GM10266 (cell line): ENCODE data around the gene SLCO1C1.

Experiments
- DNase-seq: peaks from one replicate; pipeline ENCODE4 v3.0.0; 2012; ENCODE audit errors: extremely low spot score
- TF ChIP-seq, protein P1 (sequence below): IDR thresholded peaks from 2 replicates; pipeline ENCODE4 v1.5.1; 2012; ENCODE audit warnings: mild to moderate bottlenecking, low read depth; ENCODE audit not compliant: control insufficient read depth, insufficient read depth; ENCODE audit errors: missing control alignments

The SLCO1C1 gene

GRCh38 chr12:20695232-20695631 lies at the start of gene SLCO1C1:
SLCO1C1 (plus strand) TSS chr12:20695332; CDS start chr12:20699577, 4,245 bp downstream.
- TF ChIP-seq, protein P1, sequence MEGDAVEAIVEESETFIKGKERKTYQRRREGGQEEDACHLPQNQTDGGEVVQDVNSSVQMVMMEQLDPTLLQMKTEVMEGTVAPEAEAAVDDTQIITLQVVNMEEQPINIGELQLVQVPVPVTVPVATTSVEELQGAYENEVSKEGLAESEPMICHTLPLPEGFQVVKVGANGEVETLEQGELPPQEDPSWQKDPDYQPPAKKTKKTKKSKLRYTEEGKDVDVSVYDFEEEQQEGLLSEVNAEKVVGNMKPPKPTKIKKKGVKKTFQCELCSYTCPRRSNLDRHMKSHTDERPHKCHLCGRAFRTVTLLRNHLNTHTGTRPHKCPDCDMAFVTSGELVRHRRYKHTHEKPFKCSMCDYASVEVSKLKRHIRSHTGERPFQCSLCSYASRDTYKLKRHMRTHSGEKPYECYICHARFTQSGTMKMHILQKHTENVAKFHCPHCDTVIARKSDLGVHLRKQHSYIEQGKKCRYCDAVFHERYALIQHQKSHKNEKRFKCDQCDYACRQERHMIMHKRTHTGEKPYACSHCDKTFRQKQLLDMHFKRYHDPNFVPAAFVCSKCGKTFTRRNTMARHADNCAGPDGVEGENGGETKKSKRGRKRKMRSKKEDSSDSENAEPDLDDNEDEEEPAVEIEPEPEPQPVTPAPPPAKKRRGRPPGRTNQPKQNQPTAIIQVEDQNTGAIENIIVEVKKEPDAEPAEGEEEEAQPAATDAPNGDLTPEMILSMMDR, result no peak
- DNase-seq, result no peak

DNA sequence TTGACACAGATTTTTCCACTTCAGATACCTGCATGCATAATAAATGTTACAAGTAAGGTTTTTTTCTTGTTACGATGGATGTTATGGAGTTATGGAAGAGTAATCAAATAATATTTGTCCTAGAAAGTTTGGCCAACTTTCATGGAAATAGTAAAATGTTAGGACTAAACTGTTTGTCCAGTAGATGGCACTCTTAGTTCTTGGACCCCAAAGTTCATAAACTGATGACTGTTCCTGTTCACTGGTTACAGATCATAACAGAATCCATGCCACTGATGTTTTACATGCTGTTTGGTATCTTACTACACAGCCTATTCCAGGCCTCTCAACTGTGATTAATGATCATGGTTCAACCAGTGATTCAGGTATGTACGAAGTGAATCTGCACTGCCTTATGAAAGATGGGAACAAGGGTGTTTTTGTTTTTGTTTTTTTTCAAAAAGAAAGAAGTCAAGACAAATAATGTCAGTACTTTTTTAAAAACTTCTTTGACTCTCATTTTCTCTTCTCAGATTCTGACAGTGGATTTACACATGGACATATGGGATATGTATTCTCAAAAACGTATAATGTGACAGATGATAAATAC lies 48.8 kb upstream of the SLCO1C1 start:
- DNase-seq, result peak; percentile 7
- TF ChIP-seq, protein P1, result peak; percentile 47

- TF ChIP-seq, protein P1, result no peak
- no peak for DNase-seq
Observed at GRCh38 chr12:20653871-20654270, 41.3 kb upstream of the SLCO1C1 start.

GRCh38 chr12:20656600-20656999 lies 38.5 kb upstream of the SLCO1C1 start:
- no peak for DNase-seq
- TF ChIP-seq, protein P1, result no peak

DNA sequence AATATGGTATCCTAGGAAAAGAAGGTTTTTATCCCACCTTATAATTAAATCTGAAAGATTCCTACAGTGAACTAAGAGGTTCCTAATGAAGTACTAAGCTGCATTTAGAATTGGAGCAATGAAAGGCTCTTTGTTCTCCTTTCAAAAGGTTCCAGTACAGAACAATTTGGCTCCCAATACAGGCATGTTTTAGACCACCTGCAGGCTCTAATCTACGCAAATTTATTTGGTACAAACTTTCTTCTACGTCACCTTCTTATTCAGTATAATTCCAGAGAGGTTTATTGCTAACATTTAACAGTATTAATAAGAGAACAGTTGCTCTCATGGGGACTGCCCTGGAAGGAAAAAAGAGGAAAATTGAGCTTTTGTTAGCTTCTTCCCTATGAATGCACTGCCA lies 37.6 kb upstream of the SLCO1C1 start:
- TF ChIP-seq, protein P1, result no peak
- DNase-seq, result no peak

- TF ChIP-seq, protein P1, result no peak
- DNase-seq, result no peak
Observed at GRCh38 chr12:20681334-20681733, 13.8 kb upstream of the SLCO1C1 start.

- TF ChIP-seq, protein P1, result no peak
- DNase-seq, result no peak
Observed at GRCh38 chr12:20696181-20696905, 1.2 kb downstream of the SLCO1C1 start.
